ENCODE data around the gene LOXL1. TPM values are rescaled to one million over a fixed set of nuclear protein-coding genes. Genes with fewer than 3 reads are reported as not detected.
A peak's percentile ranks its signal among the peaks of the same experiment; 100 is the strongest.

LOXL1 gene
- polyA plus RNA-seq, 1 of the 3 experiments (the other 2 are of a cell fraction), result 50.3 TPM

DNA sequence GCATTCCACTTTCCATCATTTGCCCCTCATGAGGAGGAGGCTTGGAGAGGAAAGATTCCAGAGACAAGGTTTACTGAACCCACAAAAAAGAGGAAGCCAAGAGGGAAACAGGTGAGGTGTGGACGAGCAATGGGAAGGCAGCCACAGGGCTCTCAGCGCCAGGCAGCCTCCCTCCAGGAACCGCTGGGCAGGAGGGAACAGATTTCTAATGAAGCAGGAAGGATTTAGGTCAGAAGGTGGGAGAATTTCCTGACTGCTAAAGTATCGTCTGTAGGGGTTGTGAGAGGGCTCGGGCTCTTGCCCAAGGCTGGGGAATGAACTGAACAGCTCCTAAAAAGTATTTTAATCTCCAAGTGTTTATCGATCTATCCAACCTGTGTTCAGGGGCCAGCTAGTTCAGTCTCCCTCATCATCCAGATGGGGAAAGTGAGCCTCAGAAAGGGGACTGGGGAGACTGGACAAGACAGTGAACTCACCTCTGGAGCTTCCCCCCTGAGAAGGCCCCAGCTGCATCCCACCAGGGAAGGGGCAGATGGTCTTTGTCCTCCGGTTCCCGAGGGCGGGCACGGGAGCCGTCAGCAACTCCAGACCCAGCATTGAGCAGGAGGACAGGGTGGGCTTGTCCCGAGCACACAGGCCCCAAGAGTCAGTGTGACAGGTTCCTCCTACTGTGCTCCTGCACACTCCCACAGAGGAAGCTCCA lies 10.5 kb downstream of the LOXL1 start:
- ChIA-PET CTCF (interaction anchor here (0.8 to 3.3 kb wide), 14 partner anchors 9 to 1014 kb away, joined by 3 to 12 read pairs (median 4); partner anchors contain the start of gene TBC1D21), POLR2A (interaction anchor here (0.9 kb wide), 1 partner anchor 14 kb away, joined by 4 read pairs; no protein-coding TSS in a partner anchor)
- Histone ChIP-seq H3K4me2 (no peak overlapping the region; the same call in 1 of the 2 replicates), H2AFZ (ENCODE audit: low read depth) (no peak overlapping the region), H3K9me3 (no peaks in the 10 kb centered on the region), H3K4me1 (ENCODE audit: control insufficient read depth in 1 of 2, insufficient read depth in 2 of 2, low read depth in 1 of 2, low read length in 1 of 2) (peaks cover 59 to 69% of the 10 kb centered on the region in 2 experiments), H3K79me2 (ENCODE audit: insufficient read depth) (peaks cover 26% of the 10 kb centered on the region), H3K9ac (no peak overlapping the region), H3K27ac (ENCODE audit: low read depth in 2 of 2, low read length in 1 of 2) (peak overlapping the region in 1 of 2 experiments; percentile 64; a peak in 2 of 4 replicates), H3K9me2 (no peaks in the 10 kb centered on the region), H3F3A (replicated peaks; ENCODE audit: insufficient read depth) (peaks cover 36% of the 10 kb centered on the region), H3K36me3 (replicated peaks in 1 of 2; ENCODE audit: control insufficient read depth in 1 of 2, insufficient read depth in 2 of 2, low read length in 1 of 2) (no peaks in the 10 kb centered on the region), H3K4me3 (ENCODE audit: low read depth in 2 of 2, low read length in 1 of 2) (no peak overlapping the region), H3K27me3 (ENCODE audit: insufficient read depth) (no peaks in the 10 kb centered on the region), H4K20me1 (ENCODE audit: insufficient read depth) (no peaks in the 10 kb centered on the region)
- WGBS (ENCODE audit: low lambda C conversion rate), result 82% methylated on average over 11 of the region's 12 CpGs
- no peak for DNase-seq
- no peak for TF ChIP-seq JUND (IDR thresholded peaks at IDR 0.05)
- no peak for TF ChIP-seq RAD21 (IDR thresholded peaks at IDR 0.05; ENCODE audit: low read length)
- TF ChIP-seq TEAD4 (IDR thresholded peaks at IDR 0.05; ENCODE audit: borderline replicate concordance, insufficient read depth), result no peak
- TF ChIP-seq TCF12 (IDR thresholded peaks at IDR 0.05), result no peak
- no peak for TF ChIP-seq RCOR1 (IDR thresholded peaks at IDR 0.05; ENCODE audit: low read length)
- TF ChIP-seq MEF2A (IDR thresholded peaks at IDR 0.05; ENCODE audit: borderline replicate concordance, low read depth), result no peak
- TF ChIP-seq, protein P1, sequence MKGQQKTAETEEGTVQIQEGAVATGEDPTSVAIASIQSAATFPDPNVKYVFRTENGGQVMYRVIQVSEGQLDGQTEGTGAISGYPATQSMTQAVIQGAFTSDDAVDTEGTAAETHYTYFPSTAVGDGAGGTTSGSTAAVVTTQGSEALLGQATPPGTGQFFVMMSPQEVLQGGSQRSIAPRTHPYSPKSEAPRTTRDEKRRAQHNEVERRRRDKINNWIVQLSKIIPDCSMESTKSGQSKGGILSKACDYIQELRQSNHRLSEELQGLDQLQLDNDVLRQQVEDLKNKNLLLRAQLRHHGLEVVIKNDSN (IDR thresholded peaks at IDR 0.05; ENCODE audit: borderline replicate concordance, low read depth), result no peak
- TF ChIP-seq RXRA (IDR thresholded peaks at IDR 0.05; ENCODE audit: borderline replicate concordance, low read depth), result no peak
- no peak for TF ChIP-seq CHD2 (IDR thresholded peaks at IDR 0.05; ENCODE audit: low read length, partially characterized antibody)
- no peak for TF ChIP-seq SIN3A (IDR thresholded peaks at IDR 0.05; ENCODE audit: borderline replicate concordance, low read depth, low read length)
- TF ChIP-seq FOSL2 (IDR thresholded peaks at IDR 0.05; ENCODE audit: borderline replicate concordance, low read depth), result no peak
- no peak for TF ChIP-seq POLR2AphosphoS5 (IDR thresholded peaks at IDR 0.05; ENCODE audit: low read depth, low read length)

DNA sequence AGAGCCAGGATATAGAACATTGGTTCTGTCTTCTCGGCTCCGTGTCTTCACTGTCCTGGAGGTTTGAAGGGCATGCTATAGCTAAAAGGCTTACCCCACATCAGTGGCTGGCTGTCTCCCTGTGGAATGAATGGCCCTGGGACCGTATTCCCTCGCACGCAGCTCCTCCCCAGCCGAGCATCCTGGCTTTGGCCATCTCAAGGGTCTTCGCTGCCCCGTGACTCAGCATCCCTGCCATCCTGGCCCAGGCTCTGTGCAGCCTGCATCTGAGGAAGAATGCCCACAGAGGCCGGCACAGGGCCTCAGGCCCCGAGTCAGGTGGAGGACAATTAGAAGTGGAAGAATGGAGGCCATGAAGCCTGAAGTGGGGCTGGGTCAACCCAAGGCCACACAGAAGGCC lies 11.0 kb downstream of the LOXL1 start:
- DNase-seq, result no peak
- no peaks in the 10 kb centered on the region for H3K36me3 ChIP-seq (replicated peaks in 1 of 2; ENCODE audit: control insufficient read depth in 1 of 2, insufficient read depth in 2 of 2, low read length in 1 of 2)
- H3K9me2 ChIP-seq, result no peaks in the 10 kb centered on the region
- peaks cover 21% of the 10 kb centered on the region for H3K79me2 ChIP-seq (ENCODE audit: insufficient read depth)
- ChIA-PET POLR2A (no interaction called here), CTCF (interaction anchor here (0.8 to 3.3 kb wide), 6 partner anchors 9 to 384 kb away, joined by 3 to 12 read pairs (median 4); no protein-coding TSS in a partner anchor)
- H3K27me3 ChIP-seq (ENCODE audit: insufficient read depth), result no peaks in the 10 kb centered on the region
- no peaks in the 10 kb centered on the region for H3K9me3 ChIP-seq
- H3K4me3 ChIP-seq (ENCODE audit: low read depth in 2 of 2, low read length in 1 of 2), result no peak overlapping the region
- no peak overlapping the region for H2AFZ ChIP-seq (ENCODE audit: low read depth)
- TF ChIP-seq TEAD4 (IDR thresholded peaks at IDR 0.05; ENCODE audit: borderline replicate concordance, insufficient read depth) (no peak), JUND (IDR thresholded peaks at IDR 0.05) (no peak), RXRA (IDR thresholded peaks at IDR 0.05; ENCODE audit: borderline replicate concordance, low read depth) (no peak), FOXJ3 (CRISPR knock-in tag; IDR thresholded peaks at IDR 0.05) (no peak), NRF1 (IDR thresholded peaks at IDR 0.05; ENCODE audit: low read depth, low read length) (no peak), RCOR1 (IDR thresholded peaks at IDR 0.05; ENCODE audit: low read length) (no peak), NFIC (IDR thresholded peaks at IDR 0.05; ENCODE audit: borderline replicate concordance) (no peak), RAD21 (IDR thresholded peaks at IDR 0.05; ENCODE audit: low read length) (no peak), MXI1 (IDR thresholded peaks at IDR 0.05; ENCODE audit: low read depth, low read length) (no peak)
- TF ChIP-seq, protein P2, sequence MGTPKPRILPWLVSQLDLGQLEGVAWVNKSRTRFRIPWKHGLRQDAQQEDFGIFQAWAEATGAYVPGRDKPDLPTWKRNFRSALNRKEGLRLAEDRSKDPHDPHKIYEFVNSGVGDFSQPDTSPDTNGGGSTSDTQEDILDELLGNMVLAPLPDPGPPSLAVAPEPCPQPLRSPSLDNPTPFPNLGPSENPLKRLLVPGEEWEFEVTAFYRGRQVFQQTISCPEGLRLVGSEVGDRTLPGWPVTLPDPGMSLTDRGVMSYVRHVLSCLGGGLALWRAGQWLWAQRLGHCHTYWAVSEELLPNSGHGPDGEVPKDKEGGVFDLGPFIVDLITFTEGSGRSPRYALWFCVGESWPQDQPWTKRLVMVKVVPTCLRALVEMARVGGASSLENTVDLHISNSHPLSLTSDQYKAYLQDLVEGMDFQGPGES (IDR thresholded peaks at IDR 0.05; ENCODE audit: low read depth, low read length), result no peak
- 88% methylated on average over 9 of the region's 10 CpGs for whole genome bisulfite sequencing (ENCODE audit: low lambda C conversion rate)
- no peak overlapping the region for H3K9ac ChIP-seq
- no peak overlapping the region for H3K4me2 ChIP-seq
- peaks cover 64 to 72% of the 10 kb centered on the region in 2 experiments for H3K4me1 ChIP-seq (ENCODE audit: control insufficient read depth in 1 of 2, insufficient read depth in 2 of 2, low read depth in 1 of 2, low read length in 1 of 2)
- peaks cover 36% of the 10 kb centered on the region for H3F3A ChIP-seq (replicated peaks; ENCODE audit: insufficient read depth)
- H3K27ac ChIP-seq (ENCODE audit: low read depth in 2 of 2, low read length in 1 of 2), result no peak overlapping the region; a peak in 1 of 4 replicates
- no peaks in the 10 kb centered on the region for H4K20me1 ChIP-seq (ENCODE audit: insufficient read depth)
